ENCODE results near the gene ATG14.
A peak's percentile ranks its signal among the peaks of the same experiment; 100 is the strongest.

ATG14 gene

DNA sequence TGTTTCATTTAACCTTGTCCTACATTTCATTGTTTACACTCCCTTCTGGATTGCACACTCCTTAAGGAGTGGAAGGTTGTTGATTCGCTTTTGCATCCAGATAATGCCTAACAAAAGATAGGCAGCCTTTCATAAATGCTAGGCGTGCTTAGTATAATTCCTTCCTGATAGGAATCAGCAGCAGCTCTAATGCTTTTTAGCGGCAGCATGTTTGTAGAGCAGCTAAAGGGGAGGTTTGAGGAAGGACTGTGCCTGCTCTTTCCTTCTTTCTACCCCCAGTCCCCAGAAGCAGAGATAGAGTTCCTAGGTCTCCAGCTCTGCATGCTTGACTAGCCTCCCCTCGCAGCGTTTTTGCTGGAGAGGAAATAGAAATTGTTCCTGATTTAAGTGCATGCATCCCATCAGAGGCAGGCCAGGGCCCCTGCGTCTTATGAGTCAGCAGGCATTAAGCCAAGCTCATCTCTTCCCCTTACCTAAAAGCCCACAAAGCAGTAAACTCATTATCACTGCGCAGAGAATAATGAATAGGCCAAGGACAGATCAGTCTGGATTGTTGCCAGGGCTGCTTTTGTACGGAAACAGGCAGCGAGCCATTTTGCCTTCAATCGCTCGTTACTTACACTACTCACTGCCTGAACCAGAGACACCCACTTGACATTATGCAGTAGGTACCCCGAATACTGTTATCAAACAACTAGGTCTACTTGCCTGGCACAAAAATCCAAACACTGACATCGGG lies 42.8 kb upstream of the ATG14 start (continued):
- TF ChIP-seq ZNF324 (tag by site-specific recombination; IDR thresholded peaks at IDR 0.05) (0 out of 2 replicates have a peak, but pooled peaks have one; percentile 35), ZFP37 (tag by site-specific recombination; IDR thresholded peaks at IDR 0.05) (peak; percentile 15; the same call in 1 of the 2 replicates), ZNF830 (tag by site-specific recombination; IDR thresholded peaks at IDR 0.05; ENCODE audit: low read depth) (no peak), TRIM28 (IDR thresholded peaks at IDR 0.05; ENCODE audit: borderline replicate concordance, low read length) (0 out of 2 replicates have a peak, but pooled peaks have one; percentile 33), GFI1B (tag by site-specific recombination; IDR thresholded peaks at IDR 0.05) (no peak), ZNF239 (tag by site-specific recombination; IDR thresholded peaks at IDR 0.05) (no peak), ZBTB8A (tag by site-specific recombination; IDR thresholded peaks at IDR 0.05) (no peak), IKZF3 (tag by site-specific recombination; IDR thresholded peaks at IDR 0.05) (peak; percentile 25; the same call in 1 of the 2 replicates), ZNF292 (tag by site-specific recombination; IDR thresholded peaks at IDR 0.05; ENCODE audit: borderline replicate concordance, low read depth) (no peak), ZNF302 (tag by site-specific recombination; IDR thresholded peaks at IDR 0.05; ENCODE audit: low read depth) (no peak), GLIS1 (tag by site-specific recombination; IDR thresholded peaks at IDR 0.05) (peak; percentile 45; the same call in 1 of the 2 replicates)
- TF ChIP-seq, protein P1, sequence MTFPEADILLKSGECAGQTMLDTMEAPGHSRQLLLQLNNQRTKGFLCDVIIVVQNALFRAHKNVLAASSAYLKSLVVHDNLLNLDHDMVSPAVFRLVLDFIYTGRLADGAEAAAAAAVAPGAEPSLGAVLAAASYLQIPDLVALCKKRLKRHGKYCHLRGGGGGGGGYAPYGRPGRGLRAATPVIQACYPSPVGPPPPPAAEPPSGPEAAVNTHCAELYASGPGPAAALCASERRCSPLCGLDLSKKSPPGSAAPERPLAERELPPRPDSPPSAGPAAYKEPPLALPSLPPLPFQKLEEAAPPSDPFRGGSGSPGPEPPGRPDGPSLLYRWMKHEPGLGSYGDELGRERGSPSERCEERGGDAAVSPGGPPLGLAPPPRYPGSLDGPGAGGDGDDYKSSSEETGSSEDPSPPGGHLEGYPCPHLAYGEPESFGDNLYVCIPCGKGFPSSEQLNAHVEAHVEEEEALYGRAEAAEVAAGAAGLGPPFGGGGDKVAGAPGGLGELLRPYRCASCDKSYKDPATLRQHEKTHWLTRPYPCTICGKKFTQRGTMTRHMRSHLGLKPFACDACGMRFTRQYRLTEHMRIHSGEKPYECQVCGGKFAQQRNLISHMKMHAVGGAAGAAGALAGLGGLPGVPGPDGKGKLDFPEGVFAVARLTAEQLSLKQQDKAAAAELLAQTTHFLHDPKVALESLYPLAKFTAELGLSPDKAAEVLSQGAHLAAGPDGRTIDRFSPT (tag by site-specific recombination; IDR thresholded peaks at IDR 0.05), result no peak
- TF ChIP-seq, protein P2, sequence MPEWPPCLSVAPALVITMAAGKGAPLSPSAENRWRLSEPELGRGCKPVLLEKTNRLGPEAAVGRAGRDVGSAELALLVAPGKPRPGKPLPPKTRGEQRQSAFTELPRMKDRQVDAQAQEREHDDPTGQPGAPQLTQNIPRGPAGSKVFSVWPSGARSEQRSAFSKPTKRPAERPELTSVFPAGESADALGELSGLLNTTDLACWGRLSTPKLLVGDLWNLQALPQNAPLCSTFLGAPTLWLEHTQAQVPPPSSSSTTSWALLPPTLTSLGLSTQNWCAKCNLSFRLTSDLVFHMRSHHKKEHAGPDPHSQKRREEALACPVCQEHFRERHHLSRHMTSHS (tag by site-specific recombination; IDR thresholded peaks at IDR 0.05), result no peak
- TF ChIP-seq, protein P3, sequence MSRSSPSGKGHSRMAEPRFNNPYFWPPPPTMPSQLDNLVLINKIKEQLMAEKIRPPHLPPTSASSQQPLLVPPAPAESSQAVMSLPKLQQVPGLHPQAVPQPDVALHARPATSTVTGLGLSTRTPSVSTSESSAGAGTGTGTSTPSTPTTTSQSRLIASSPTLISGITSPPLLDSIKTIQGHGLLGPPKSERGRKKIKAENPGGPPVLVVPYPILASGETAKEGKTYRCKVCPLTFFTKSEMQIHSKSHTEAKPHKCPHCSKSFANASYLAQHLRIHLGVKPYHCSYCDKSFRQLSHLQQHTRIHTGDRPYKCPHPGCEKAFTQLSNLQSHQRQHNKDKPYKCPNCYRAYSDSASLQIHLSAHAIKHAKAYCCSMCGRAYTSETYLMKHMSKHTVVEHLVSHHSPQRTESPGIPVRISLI (tag by site-specific recombination; IDR thresholded peaks at IDR 0.05), result no peak
- TF ChIP-seq, protein P4, sequence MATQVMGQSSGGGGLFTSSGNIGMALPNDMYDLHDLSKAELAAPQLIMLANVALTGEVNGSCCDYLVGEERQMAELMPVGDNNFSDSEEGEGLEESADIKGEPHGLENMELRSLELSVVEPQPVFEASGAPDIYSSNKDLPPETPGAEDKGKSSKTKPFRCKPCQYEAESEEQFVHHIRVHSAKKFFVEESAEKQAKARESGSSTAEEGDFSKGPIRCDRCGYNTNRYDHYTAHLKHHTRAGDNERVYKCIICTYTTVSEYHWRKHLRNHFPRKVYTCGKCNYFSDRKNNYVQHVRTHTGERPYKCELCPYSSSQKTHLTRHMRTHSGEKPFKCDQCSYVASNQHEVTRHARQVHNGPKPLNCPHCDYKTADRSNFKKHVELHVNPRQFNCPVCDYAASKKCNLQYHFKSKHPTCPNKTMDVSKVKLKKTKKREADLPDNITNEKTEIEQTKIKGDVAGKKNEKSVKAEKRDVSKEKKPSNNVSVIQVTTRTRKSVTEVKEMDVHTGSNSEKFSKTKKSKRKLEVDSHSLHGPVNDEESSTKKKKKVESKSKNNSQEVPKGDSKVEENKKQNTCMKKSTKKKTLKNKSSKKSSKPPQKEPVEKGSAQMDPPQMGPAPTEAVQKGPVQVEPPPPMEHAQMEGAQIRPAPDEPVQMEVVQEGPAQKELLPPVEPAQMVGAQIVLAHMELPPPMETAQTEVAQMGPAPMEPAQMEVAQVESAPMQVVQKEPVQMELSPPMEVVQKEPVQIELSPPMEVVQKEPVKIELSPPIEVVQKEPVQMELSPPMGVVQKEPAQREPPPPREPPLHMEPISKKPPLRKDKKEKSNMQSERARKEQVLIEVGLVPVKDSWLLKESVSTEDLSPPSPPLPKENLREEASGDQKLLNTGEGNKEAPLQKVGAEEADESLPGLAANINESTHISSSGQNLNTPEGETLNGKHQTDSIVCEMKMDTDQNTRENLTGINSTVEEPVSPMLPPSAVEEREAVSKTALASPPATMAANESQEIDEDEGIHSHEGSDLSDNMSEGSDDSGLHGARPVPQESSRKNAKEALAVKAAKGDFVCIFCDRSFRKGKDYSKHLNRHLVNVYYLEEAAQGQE (tag by site-specific recombination; IDR thresholded peaks at IDR 0.05), result no peak

DNA sequence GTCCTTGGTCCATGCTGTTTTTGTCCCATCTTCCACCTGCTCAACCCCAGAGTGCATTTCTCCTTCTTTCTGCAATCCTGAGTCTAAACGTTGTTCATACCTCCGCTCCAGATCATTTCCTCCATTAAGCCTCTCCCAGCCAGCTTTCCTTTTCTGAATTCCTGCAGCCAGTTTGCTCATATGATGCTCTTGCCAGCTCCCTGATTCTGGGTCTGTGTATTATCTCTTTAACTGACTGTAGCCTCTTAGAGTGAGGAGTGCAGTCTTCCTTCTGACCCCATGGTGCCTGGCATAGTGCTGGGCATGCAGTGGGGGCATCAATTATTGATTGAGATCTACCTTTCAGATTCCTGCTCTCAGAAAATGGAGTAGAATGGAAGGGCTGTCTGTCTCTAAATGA lies 40.3 kb upstream of the ATG14 start:
- ChIA-PET CTCF (interaction anchor here (1.5 kb wide), 1 partner anchor 8 kb away, joined by 3 read pairs; no protein-coding TSS in a partner anchor), POLR2A (no interaction called here)
- Histone ChIP-seq H3K36me3 (ENCODE audit: control insufficient read depth in 2 of 2, insufficient read depth in 1 of 2, low read length in 2 of 2) (no peaks in the 10 kb centered on the region), H3K4me3 (ENCODE audit: low read depth, low read length) (no peak overlapping the region), H3K27ac (ENCODE audit: extremely low read depth, low read depth, low read length) (no peak overlapping the region), H3K4me1 (ENCODE audit: control insufficient read depth, insufficient read depth, low read length) (peaks cover 21% of the 10 kb centered on the region), H3K9me3 (ENCODE audit: control insufficient read depth, insufficient read depth, low read depth, low read length) (no peaks in the 10 kb centered on the region)
- TF ChIP-seq KLF8 (tag by site-specific recombination; IDR thresholded peaks at IDR 0.05), result no peak
- TF ChIP-seq GLIS2 (tag by site-specific recombination; IDR thresholded peaks at IDR 0.05), result no peak
- TF ChIP-seq ZFP41 (tag by site-specific recombination; IDR thresholded peaks at IDR 0.05; ENCODE audit: borderline replicate concordance), result no peak
- TF ChIP-seq IKZF3 (tag by site-specific recombination; IDR thresholded peaks at IDR 0.05), result no peak
- TF ChIP-seq ZNF248 (tag by site-specific recombination; IDR thresholded peaks at IDR 0.05), result no peak
